Cardiac atrium fibroblast (primary cell): ENCODE results near the gene PROSER2. TPM values are rescaled to one million over a fixed set of nuclear protein-coding genes. Genes with fewer than 3 reads are reported as not detected.

ENCODE experiments used
- total RNA-seq: library from RNA; depleted of rRNA; stranded (reverse); fragments of >200 nt; gene quantifications from 2 replicates; pipeline ENCODE4 v1.2.3, GENCODE V29; 2015

PROSER2 gene, protein sequence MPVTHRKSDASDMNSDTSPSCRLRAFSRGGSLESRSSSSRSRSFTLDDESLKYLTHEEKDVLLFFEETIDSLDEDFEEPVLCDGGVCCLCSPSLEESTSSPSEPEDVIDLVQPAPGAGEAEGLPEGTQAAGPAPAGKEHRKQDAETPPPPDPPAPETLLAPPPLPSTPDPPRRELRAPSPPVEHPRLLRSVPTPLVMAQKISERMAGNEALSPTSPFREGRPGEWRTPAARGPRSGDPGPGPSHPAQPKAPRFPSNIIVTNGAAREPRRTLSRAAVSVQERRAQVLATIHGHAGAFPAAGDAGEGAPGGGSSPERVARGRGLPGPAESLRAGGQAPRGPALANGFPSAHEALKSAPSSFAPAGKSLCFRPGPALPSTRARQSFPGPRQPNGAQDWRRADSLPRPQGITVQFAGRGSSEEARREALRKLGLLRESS
- total RNA-seq, result 9.1 and 12.3 TPM in 2 replicates

DNA sequence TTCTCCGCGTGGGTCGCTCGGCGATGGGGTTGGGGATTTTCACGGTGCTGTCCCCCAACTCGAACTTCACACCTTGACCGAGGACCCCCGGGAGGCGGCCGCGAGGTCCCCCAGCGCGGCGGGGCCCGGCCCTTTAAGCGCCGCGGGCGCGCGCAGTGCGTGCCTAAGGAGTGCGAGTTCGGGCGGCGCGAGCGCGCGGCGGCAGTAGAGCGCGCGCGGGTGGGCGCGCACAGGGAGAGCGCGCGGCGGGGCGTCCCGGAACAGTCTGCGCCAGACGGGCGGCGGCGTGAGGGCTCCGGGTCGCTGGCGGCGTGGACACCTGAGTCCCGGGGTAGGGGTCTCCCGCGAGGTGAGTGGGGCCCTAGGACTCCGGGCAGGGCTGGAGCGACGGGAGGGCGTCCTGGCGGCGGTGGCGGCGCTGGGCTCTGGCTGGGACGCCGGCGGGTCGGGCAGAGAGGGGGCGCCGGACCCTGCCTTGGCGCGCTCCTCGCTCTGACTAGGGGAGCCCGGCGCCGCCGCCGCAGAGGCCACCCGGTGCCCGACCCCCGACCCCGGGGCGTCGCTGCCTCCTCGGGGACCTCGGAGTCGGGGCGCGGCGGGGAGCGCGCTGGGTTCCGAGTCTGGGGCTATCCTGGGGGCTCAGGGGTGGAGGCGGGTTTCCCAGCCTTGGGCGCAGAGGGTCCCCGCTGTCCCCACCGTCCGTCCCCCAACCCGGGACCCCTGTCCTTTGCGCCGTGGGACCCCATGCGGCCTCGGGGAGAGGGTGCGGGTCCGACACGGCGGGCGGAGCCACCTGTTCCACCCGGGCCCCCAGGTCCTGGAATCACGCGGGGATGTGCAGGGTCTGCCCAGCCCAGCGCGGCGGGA is at the start of gene PROSER2:
TSS of gene PROSER2 (plus strand) at position 235 of the 867 bp plus-strand sequence. CDS start 28,722 bp downstream, outside the sequence.

Other genes starting within 250 kb of the PROSER2 start
- gene USP6NL, start 211.7 kb upstream of the PROSER2 start, total RNA-seq, result 11.4 and 13.4 TPM in 2 replicates
- gene ECHDC3, start 81.0 kb upstream of the PROSER2 start, total RNA-seq, result 21.5 and 22.0 TPM in 2 replicates
- gene UPF2, start 219.5 kb downstream of the PROSER2 start, total RNA-seq, result 5.8 and 11.0 TPM in 2 replicates
- 13.4 and 13.8 TPM in 2 replicates for gene DHTKD1, start 245.6 kb downstream of the PROSER2 start, total RNA-seq